Testis (tissue), 2 donors: Measurements from ENCODE around the gene NFATC2.

Experiments used
- CTCF ChIP-seq, 3 experiments: fragments of 450-650 bp in 2 of 3; fragments of 200-600 bp in 1 of 3; sonication (generic) in 1 of 3; IDR thresholded peaks; one replicate each; pipeline ENCODE4 v1.5.1; 2016 to 2019; ENCODE audit warnings: antibody characterized with exemption in 3 of 3, mild to moderate bottlenecking in 2 of 3, moderate library complexity in 1 of 3
- POLR2A ChIP-seq: fragments of 450-650 bp; IDR thresholded peaks from one replicate; pipeline ENCODE4 v1.6.1; 2017; ENCODE audit warnings: antibody characterized with exemption, mild to moderate bottlenecking, moderate library complexity

GRCh38 chr20:51439160-51439689 is 103.3 kb downstream of the NFATC2 start:
- TF ChIP-seq CTCF (IDR thresholded peaks at IDR 0.05) (no peak), POLR2A (no peak)
